Astrocyte of the spinal cord (primary cell): ENCODE data around the gene RPS6KA5.

Source experiments
- DNase-seq: peaks from one replicate; pipeline ENCODE4 v3.0.0; 2011; ENCODE audit warnings: low read depth, low spot score
- H3K4me3 ChIP-seq: 2 replicates; pipeline ENCODE4 v1.5.1; 2011; ENCODE audit warnings: low read depth, mild to moderate bottlenecking, low read length, moderate library complexity
- CTCF ChIP-seq: IDR thresholded peaks from 2 replicates; pipeline ENCODE4 v1.5.1; 2012; ENCODE audit warnings: low read depth, mild to moderate bottlenecking, low read length, inconsistent platforms
- in situ Hi-C: cut with HindIII; loops from 2 replicates; pipeline ENCODE4 v1.10.0; 2017; ENCODE audit warnings: low sequenced_read_pairs

The RPS6KA5 gene

GRCh38 chr14:90816681-90817436 is 243.6 kb downstream of the RPS6KA5 start:
- in situ Hi-C loops: no loop called here
- no peak for TF ChIP-seq CTCF
- H3K4me3 ChIP-seq: peak overlapping the region; percentile 24
- DNase-seq: no peak

- H3K4me3 ChIP-seq: peak within 1 kb of the TSS; percentile 72
- DNase-seq: no peak
- in situ Hi-C loops: no loop called here
- peak; percentile 41 for TF ChIP-seq CTCF
Observed at GRCh38 chr14:90815822-90816662, 244.4 kb downstream of the RPS6KA5 start, which contains the start of gene TTC7B. TTC7B (minus strand) TSS chr14:90816430; CDS start chr14:90816295, 135 bp downstream.

- in situ Hi-C loops: no loop called here
- TF ChIP-seq CTCF: no peak
- DNase-seq: no peak
- peak overlapping the region; percentile 72 for H3K4me3 ChIP-seq
Observed at GRCh38 chr14:90815572-90815821, 244.9 kb downstream of the RPS6KA5 start.

- no peak for TF ChIP-seq CTCF
- in situ Hi-C loops: no loop called here
- no peak for DNase-seq
- peak overlapping the region; percentile 72 for H3K4me3 ChIP-seq
Observed at GRCh38 chr14:90814806-90815571, 245.5 kb downstream of the RPS6KA5 start.

- DNase-seq: no peak
- no peak overlapping the region for H3K4me3 ChIP-seq
- TF ChIP-seq CTCF: no peak
- in situ Hi-C loops: no loop called here
Observed at GRCh38 chr14:90813442-90813841, 247.0 kb downstream of the RPS6KA5 start.

GRCh38 chr14:90812109-90812508 is 248.3 kb downstream of the RPS6KA5 start:
- no peak overlapping the region for H3K4me3 ChIP-seq
- no peak for DNase-seq
- in situ Hi-C loops: no loop called here
- no peak for TF ChIP-seq CTCF
